Esophagus muscularis mucosa (tissue), 3 donors: Measurements from ENCODE around the gene RICTOR.

Experiments
- CTCF ChIP-seq, 3 experiments: fragments of 200-600 bp in 2 of 3; fragments of 450-650 bp in 1 of 3; sonication (generic) in 2 of 3; IDR thresholded peaks; one replicate each; pipeline ENCODE4 v1.5.1; 2017 to 2019; ENCODE audit warnings: antibody characterized with exemption in 3 of 3, mild to moderate bottlenecking in 2 of 3, moderate library complexity in 1 of 3
- POLR2AphosphoS5 ChIP-seq, 2 donors: sonication (generic); formaldehyde crosslinking; IDR thresholded peaks; one replicate each; pipeline ENCODE4 v1.6.1; 2017; ENCODE audit warnings: antibody characterized with exemption in 2 of 2

- no peak for TF ChIP-seq CTCF (IDR thresholded peaks at IDR 0.05)
- TF ChIP-seq POLR2AphosphoS5 (IDR thresholded peaks at IDR 0.05), result no peak
These were observed 72.5 kb downstream of the RICTOR start for GRCh38 chr5:39001683-39002082.
